HEK293 (cell line): ENCODE measurements around the gene RAPGEF5.

ENCODE experiments used
- CTCF ChIA-PET: fragments of 350-600 bp; formaldehyde crosslinking; extraction: SDS; loops from one replicate; lab custom pipeline; 2021; ENCODE audit warnings: antibody characterized with exemption; lab: Yijun Ruan, JAX
- POLR2A ChIA-PET: fragments of 300-600 bp; formaldehyde crosslinking; extraction: SDS; loops from one replicate; lab custom pipeline; 2020; ENCODE audit warnings: antibody characterized with exemption, inconsistent platforms; lab: Yijun Ruan, JAX
- H3K27ac ChIP-seq: fragments of 200-500 bp; sonication (Bioruptor generic); 2 replicates; pipeline ENCODE4 v1.5.1; 2014; ENCODE audit warnings: low read depth, low read length, control low read depth, inconsistent platforms; ENCODE audit errors: extremely low read depth
- H3K36me3 ChIP-seq, 2 experiments: fragments of 200-500 bp in 1 of 2; sonication (Bioruptor generic) in 1 of 2; 1 replicate in 1 of 2; 2 replicates in 1 of 2; pipeline ENCODE4 v1.5.1; 2014 to 2017; ENCODE audit warnings: inconsistent platforms in 2 of 2, low read length in 2 of 2; ENCODE audit not compliant: control insufficient read depth in 2 of 2, insufficient read depth in 1 of 2
- H3K4me1 ChIP-seq: fragments of 200-500 bp; sonication (Bioruptor generic); 2 replicates; pipeline ENCODE4 v1.5.1; 2014; ENCODE audit warnings: mild to moderate bottlenecking, low read length, inconsistent platforms; ENCODE audit not compliant: control insufficient read depth, insufficient read depth
- H3K4me3 ChIP-seq: 2 replicates; pipeline ENCODE4 v1.5.1; 2011; ENCODE audit warnings: low read depth, mild to moderate bottlenecking, control low read depth, low read length, moderate library complexity
- H3K9me3 ChIP-seq: fragments of 200-500 bp; sonication (Bioruptor generic); 2 replicates; pipeline ENCODE4 v1.5.1; 2014; ENCODE audit warnings: low read depth, low read length, inconsistent platforms; ENCODE audit not compliant: control insufficient read depth, insufficient read depth
- HIC1 ChIP-seq: fragments of 450-650 bp; formaldehyde crosslinking; IDR thresholded peaks from 2 replicates; pipeline ENCODE4 v1.5.1; 2016; ENCODE audit warnings: missing biosample characterization, missing genetic modification characterization
- IKZF3 ChIP-seq: fragments of 450-650 bp; IDR thresholded peaks from 2 replicates; pipeline ENCODE4 v1.5.0; 2018; ENCODE audit warnings: missing biosample characterization, mild to moderate bottlenecking, missing genetic modification characterization, moderate library complexity
- INSM2 ChIP-seq: fragments of 450-650 bp; formaldehyde crosslinking; IDR thresholded peaks from 2 replicates; pipeline ENCODE4 v1.5.1; 2016; ENCODE audit warnings: missing biosample characterization, missing genetic modification characterization
- PRDM6 ChIP-seq: fragments of 450-650 bp; formaldehyde crosslinking; IDR thresholded peaks from 2 replicates; pipeline ENCODE4 v1.5.1; 2017; ENCODE audit warnings: missing biosample characterization, missing genetic modification characterization
- ZIC2 ChIP-seq: fragments of 450-650 bp; formaldehyde crosslinking; IDR thresholded peaks from 2 replicates; pipeline ENCODE4 v1.5.1; 2016; ENCODE audit warnings: missing biosample characterization, missing genetic modification characterization
- ZNF132 ChIP-seq: fragments of 450-650 bp; formaldehyde crosslinking; IDR thresholded peaks from 2 replicates; pipeline ENCODE4 v1.5.1; 2017; ENCODE audit warnings: missing biosample characterization, missing genetic modification characterization, borderline replicate concordance
- ZNF157 ChIP-seq: fragments of 450-650 bp; formaldehyde crosslinking; IDR thresholded peaks from 2 replicates; pipeline ENCODE4 v1.5.1; 2016; ENCODE audit warnings: missing biosample characterization, missing genetic modification characterization
- ZNF266 ChIP-seq: fragments of 450-650 bp; formaldehyde crosslinking; IDR thresholded peaks from 2 replicates; pipeline ENCODE4 v1.5.1; 2016; ENCODE audit warnings: missing biosample characterization, missing genetic modification characterization, low read depth
- ZNF366 ChIP-seq: fragments of 450-650 bp; formaldehyde crosslinking; conservative IDR thresholded peaks from 2 replicates; pipeline ENCODE4 v1.5.1; 2016; ENCODE audit warnings: missing biosample characterization, missing genetic modification characterization
- ZNF37A ChIP-seq: fragments of 450-650 bp; IDR thresholded peaks from 2 replicates; pipeline ENCODE4 v1.5.1; 2018; ENCODE audit warnings: missing biosample characterization, missing genetic modification characterization
- ZNF391 ChIP-seq: fragments of 450-650 bp; formaldehyde crosslinking; IDR thresholded peaks from 2 replicates; pipeline ENCODE4 v1.5.1; 2016; ENCODE audit warnings: low read depth, missing biosample characterization, missing genetic modification characterization, borderline replicate concordance
- ZNF398 ChIP-seq: fragments of 450-650 bp; formaldehyde crosslinking; IDR thresholded peaks from 2 replicates; pipeline ENCODE4 v1.5.1; 2017; ENCODE audit warnings: missing biosample characterization, missing genetic modification characterization
- ZNF521 ChIP-seq: fragments of 450-650 bp; formaldehyde crosslinking; IDR thresholded peaks from 2 replicates; pipeline ENCODE4 v1.5.1; 2017; ENCODE audit warnings: missing biosample characterization, mild to moderate bottlenecking, missing genetic modification characterization
- ZNF555 ChIP-seq: fragments of 450-650 bp; formaldehyde crosslinking; conservative IDR thresholded peaks from 2 replicates; pipeline ENCODE4 v1.5.1; 2017; ENCODE audit warnings: missing biosample characterization, mild to moderate bottlenecking, missing genetic modification characterization, inconsistent platforms
- ZNF561 ChIP-seq: fragments of 450-650 bp; IDR thresholded peaks from 2 replicates; pipeline ENCODE4 v1.5.1; 2018; ENCODE audit warnings: missing biosample characterization, missing genetic modification characterization, borderline replicate concordance
- ZNF701 ChIP-seq: fragments of 450-650 bp; formaldehyde crosslinking; IDR thresholded peaks from 2 replicates; pipeline ENCODE4 v1.5.1; 2016; ENCODE audit warnings: missing biosample characterization, missing genetic modification characterization
- ZSCAN23 ChIP-seq: fragments of 450-650 bp; formaldehyde crosslinking; IDR thresholded peaks from 2 replicates; pipeline ENCODE4 v1.5.1; 2016; ENCODE audit warnings: missing biosample characterization, missing genetic modification characterization

Gene RAPGEF5

GRCh38 chr7:22094413-22095342 is 262.3 kb downstream of the RAPGEF5 start:
- ChIA-PET CTCF (interaction anchor here (0.5 to 3.6 kb wide), 5 partner anchors 9 to 1970 kb away, joined by 3 to 20 read pairs (median 4); no protein-coding TSS in a partner anchor), POLR2A (no interaction called here)
- Histone ChIP-seq H3K9me3 (no peaks in the 10 kb centered on the region), H3K27ac (no peak overlapping the region), H3K4me1 (no peaks in the 10 kb centered on the region), H3K4me3 (no peak overlapping the region), H3K36me3 (no peaks in the 10 kb centered on the region)
- TF ChIP-seq ZNF561 (tag by site-specific recombination) (no peak), PRDM6 (tag by site-specific recombination) (no peak), ZNF132 (no peak), ZIC2 (tag by site-specific recombination) (no peak), ZNF398 (tag by site-specific recombination) (no peak), ZNF521 (tag by site-specific recombination) (no peak), ZNF157 (no peak), INSM2 (tag by site-specific recombination) (no peak), ZNF391 (no peak), ZNF701 (tag by site-specific recombination) (no peak)

GRCh38 chr7:22093936-22094335 is 263.0 kb downstream of the RAPGEF5 start:
- ChIA-PET CTCF (interaction anchor here (1.0 to 3.6 kb wide), 3 partner anchors 9 to 16 kb away, joined by 4 to 20 read pairs (median 16); no protein-coding TSS in a partner anchor), POLR2A (no interaction called here)
- no peaks in the 10 kb centered on the region for H3K4me1 ChIP-seq
- no peaks in the 10 kb centered on the region for H3K9me3 ChIP-seq
- H3K36me3 ChIP-seq = no peaks in the 10 kb centered on the region
- TF ChIP-seq ZNF366 (tag by site-specific recombination) = no peak
- TF ChIP-seq ZNF266 (tag by site-specific recombination) = no peak
- TF ChIP-seq ZNF37A (tag by site-specific recombination) = no peak
- TF ChIP-seq ZNF132 = no peak
- TF ChIP-seq HIC1 (tag by site-specific recombination) = no peak
- no peak for TF ChIP-seq ZSCAN23 (tag by site-specific recombination)
- no peak for TF ChIP-seq IKZF3 (tag by site-specific recombination)
- TF ChIP-seq ZNF555 (tag by site-specific recombination) = no peak
- H3K4me3 ChIP-seq = no peak overlapping the region
- H3K27ac ChIP-seq = no peak overlapping the region
